IPS DF 6.9 (cell line): ENCODE results near the gene UGDH.
"Not testable (repeated sequence)": the region's sequence is repeated elsewhere in the genome, so short reads cannot be mapped to it uniquely, and the experiment has no call there.

Source experiments
- DNase-seq: peaks from one replicate; pipeline ENCODE4 v3.0.0-alpha.2; 2013; ENCODE audit warnings: low read depth, low spot score
- H3K27ac ChIP-seq: one replicate; pipeline ENCODE4 v1.5.1; 2013; ENCODE audit warnings: low read length, control low read depth
- H3K27me3 ChIP-seq: 2 replicates; pipeline ENCODE4 v1.6.1; 2013; ENCODE audit warnings: mild to moderate bottlenecking, low read length; ENCODE audit not compliant: control insufficient read depth, insufficient read depth
- H3K36me3 ChIP-seq: 2 replicates; pipeline ENCODE4 v1.6.1; 2013; ENCODE audit warnings: low read length; ENCODE audit not compliant: control insufficient read depth, insufficient read depth
- H3K4me1 ChIP-seq: 2 replicates; pipeline ENCODE4 v1.6.1; 2013; ENCODE audit warnings: low read length; ENCODE audit not compliant: control insufficient read depth, insufficient read depth
- H3K4me3 ChIP-seq: 2 replicates; pipeline ENCODE4 v1.5.1; 2013; ENCODE audit warnings: mild to moderate bottlenecking, low read length
- H3K9me3 ChIP-seq: 2 replicates; pipeline ENCODE4 v1.6.1; 2013; ENCODE audit warnings: low read length, inconsistent platforms; ENCODE audit not compliant: control insufficient read depth, insufficient read depth
- WGBS: extraction: QIAGEN DNeasy Blood & Tissue Kit; methylation state at CpG from one replicate; pipeline ENCODE4 v1.1.7; 2013; ENCODE audit warnings: mixed read lengths, missing lambda C conversion rate; ENCODE audit not compliant: insufficient read length, insufficient coverage; 5-methylcytosine and 5-hydroxymethylcytosine counted together

The UGDH gene

DNA sequence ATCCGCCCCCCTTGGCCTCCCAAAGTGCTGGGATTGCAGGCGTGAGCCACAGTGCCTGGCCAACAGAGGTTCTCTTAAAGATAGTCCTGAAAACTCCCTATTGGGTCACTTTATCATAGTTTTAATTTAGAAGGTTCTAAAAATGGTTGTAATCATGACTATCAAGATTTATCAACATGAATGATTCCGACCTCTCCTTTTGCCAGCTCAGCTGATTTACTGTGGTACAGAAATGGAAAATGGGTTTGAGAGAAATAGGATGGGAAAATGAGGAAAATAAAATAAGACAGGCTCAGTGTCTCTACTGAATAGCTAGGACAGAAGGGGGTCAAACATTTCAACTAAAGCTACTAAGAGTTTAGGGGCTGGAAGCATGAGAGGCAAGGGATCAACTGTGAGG, 28.2 kb upstream of the UGDH start:
- H3K9me3 ChIP-seq: no peaks in the 10 kb centered on the region
- DNase-seq: no peak
- no peak overlapping the region for H3K4me3 ChIP-seq
- H3K27me3 ChIP-seq: no peaks in the 10 kb centered on the region
- H3K4me1 ChIP-seq: no peaks in the 10 kb centered on the region
- WGBS: no CpG with 5 or more reads among the region's 3 CpGs
- H3K36me3 ChIP-seq: no peaks in the 10 kb centered on the region
- no peak overlapping the region for H3K27ac ChIP-seq

DNA sequence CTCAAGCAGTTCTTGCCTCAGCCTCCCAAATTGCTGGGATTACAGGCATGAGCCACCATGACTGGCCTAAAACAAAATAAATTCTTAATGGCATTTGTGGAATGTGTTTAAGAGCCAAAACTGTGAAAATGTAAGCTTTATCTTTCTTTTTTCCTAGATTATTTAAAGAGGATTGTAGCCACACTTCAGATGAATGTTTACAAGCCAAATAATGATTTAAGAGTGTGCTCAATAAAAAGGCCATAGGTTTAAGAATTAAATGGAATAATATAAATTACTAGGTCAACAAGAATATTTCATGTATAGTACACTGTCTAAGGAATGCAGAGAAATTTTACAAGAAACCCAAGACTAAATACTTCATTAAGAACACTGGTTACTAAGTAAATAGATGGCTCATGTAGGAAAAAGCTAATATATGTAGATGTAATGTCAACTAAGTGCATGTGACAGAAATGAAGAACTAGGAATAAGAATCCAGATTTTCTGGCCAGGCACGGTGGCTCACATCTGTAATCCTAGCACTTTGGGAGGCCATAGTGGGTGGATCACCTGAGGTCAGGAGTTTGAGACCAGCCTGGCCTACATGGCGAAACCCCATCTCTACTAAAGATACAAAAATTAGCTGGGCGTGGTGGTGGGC, 21.3 kb upstream of the UGDH start:
- DNase-seq: no peak
- H3K27ac ChIP-seq: no peak overlapping the region
- no peaks in the 10 kb centered on the region for H3K27me3 ChIP-seq
- H3K36me3 ChIP-seq: no peaks in the 10 kb centered on the region
- H3K4me1 ChIP-seq: no peaks in the 10 kb centered on the region
- H3K4me3 ChIP-seq: no peak overlapping the region
- no peaks in the 10 kb centered on the region for H3K9me3 ChIP-seq
- WGBS: no CpG with 5 or more reads among the region's 3 CpGs

DNA sequence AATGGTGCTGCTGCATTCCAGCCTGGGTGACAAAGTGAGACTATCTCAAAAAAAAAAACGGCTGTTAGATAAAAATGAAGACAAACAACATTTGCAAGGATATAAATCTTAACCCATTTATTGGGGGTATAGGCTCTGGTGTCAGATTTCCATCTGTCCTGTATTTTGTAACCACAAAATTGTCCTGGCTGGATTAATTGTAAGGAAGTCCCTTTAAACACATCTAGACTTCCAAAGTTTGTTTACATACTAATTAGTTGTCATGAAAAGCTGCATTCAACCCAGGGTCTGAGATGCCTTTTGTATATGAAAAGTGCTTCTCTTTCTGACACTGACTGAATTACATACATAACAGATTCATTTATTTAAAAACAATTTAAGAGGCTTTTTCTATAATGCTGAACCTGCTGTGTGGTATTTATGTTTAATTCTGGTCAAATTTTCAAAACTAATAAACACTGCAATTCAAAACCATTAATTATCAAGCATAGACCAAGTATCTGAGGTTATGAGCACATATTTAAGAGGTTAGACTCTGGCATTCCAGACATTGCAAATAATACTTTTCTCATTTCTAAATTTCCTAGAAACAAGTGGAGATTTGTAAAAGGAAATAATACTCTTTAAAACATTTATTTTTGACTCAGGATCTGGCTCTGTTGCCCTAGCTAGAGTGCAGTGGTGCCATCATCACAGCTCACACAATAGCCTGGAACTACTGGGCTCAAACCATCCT, 17.5 kb upstream of the UGDH start:
- Histone ChIP-seq H3K27me3 (no peaks in the 10 kb centered on the region), H3K27ac (no peak overlapping the region), H3K4me3 (no peak overlapping the region), H3K9me3 (no peaks in the 10 kb centered on the region), H3K4me1 (no peaks in the 10 kb centered on the region; the same call in 1 of the 2 replicates), H3K36me3 (no peaks in the 10 kb centered on the region)
- WGBS: no CpG with 5 or more reads among the region's 1 CpG
- no peak for DNase-seq

GRCh38 chr4:39544080-39544479, 16.8 kb upstream of the UGDH start:
- not testable (repeated sequence) for H3K9me3 ChIP-seq, H3K27me3 ChIP-seq, H3K27ac ChIP-seq, H3K36me3 ChIP-seq, DNase-seq, H3K4me1 ChIP-seq, H3K4me3 ChIP-seq
- WGBS: no CpG with 5 or more reads among the region's 4 CpGs

DNA sequence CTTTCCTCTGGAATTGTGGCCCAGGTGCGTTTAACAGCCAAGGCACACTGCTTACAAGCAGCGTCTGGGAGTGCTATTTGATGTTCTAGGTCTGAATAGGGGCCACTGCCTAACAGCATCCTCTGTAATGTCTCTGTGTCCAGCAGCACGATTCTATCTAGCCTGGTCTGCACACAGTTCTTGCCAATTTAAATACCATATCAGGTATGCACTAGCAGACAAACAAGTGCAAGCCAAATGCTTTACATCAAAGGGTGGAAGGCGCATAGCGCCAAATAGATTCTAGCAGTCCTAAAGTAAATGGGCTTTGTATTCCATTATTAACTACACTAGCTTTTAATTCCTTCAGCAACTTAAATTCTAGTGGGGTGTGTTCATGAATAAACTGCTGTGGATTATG, 15.8 kb upstream of the UGDH start:
- Histone ChIP-seq H3K36me3 (no peaks in the 10 kb centered on the region), H3K4me1 (no peaks in the 10 kb centered on the region; the same call in 1 of the 2 replicates), H3K27me3 (no peaks in the 10 kb centered on the region), H3K9me3 (no peaks in the 10 kb centered on the region), H3K4me3 (no peak overlapping the region), H3K27ac (no peak overlapping the region)
- no peak for DNase-seq
- no CpG with 5 or more reads among the region's 5 CpGs for WGBS

DNA sequence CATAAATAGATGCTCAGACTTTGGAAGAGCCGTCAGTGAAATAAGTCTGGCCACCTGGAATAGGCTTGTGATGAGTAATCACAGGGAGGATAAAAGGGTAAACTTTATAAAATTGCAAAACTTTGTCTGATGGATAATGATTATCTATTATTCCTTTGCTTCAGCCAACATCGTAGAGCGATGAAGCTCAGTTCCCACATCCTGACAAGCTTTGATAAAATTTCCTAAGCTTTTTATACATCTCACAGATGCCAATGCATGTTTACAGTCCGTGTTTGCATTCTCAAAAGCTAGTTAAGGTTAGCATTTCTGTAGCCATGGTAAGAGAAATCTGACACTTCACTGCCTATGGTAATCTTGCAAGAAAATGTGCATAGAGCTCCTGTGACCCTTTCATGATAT, 15.4 kb upstream of the UGDH start:
- no peak overlapping the region for H3K27ac ChIP-seq
- no CpG with 5 or more reads among the region's 4 CpGs for WGBS

GRCh38 chr4:39541987-39542610, 14.9 kb upstream of the UGDH start:
- no peak for DNase-seq
- Histone ChIP-seq H3K36me3 (no peaks in the 10 kb centered on the region), H3K27me3 (no peaks in the 10 kb centered on the region), H3K9me3 (no peaks in the 10 kb centered on the region), H3K4me3 (no peak overlapping the region), H3K4me1 (no peaks in the 10 kb centered on the region; the same call in 1 of the 2 replicates), H3K27ac (no peak overlapping the region)
- no CpG with 5 or more reads among the region's 7 CpGs for WGBS

More for the DNA sequence above, 15.4 kb upstream of the UGDH start:
- Histone ChIP-seq H3K36me3 (no peaks in the 10 kb centered on the region), H3K4me1 (no peaks in the 10 kb centered on the region; the same call in 1 of the 2 replicates), H3K4me3 (no peak overlapping the region), H3K9me3 (no peaks in the 10 kb centered on the region), H3K27me3 (no peaks in the 10 kb centered on the region)
- no peak for DNase-seq

DNA sequence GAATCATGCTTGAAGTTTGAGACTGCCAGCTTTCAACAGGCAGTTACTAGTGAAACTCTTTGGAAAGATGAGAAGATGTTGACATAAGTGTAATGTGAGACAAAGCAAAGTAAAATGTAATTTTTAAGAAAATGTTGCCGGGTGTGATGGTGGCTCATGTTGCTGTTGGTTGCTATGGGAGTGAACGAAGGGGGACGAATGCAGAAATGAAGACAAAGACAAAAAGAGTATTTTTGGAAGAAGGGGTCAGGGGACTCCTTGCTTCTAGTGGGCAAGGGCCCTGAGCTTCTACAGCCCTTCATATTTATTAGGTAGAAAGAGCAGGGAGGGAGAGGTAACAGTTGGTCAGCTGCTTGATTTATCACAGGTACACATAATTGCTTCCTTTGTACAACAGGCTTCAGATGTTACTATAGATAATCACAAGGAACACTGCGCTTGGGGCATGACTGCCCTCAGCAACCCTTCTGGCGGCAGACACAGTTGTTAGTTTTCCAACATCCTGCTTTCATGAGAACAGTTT, 11.9 kb upstream of the UGDH start:
- Histone ChIP-seq H3K36me3 (no peaks in the 10 kb centered on the region), H3K27me3 (no peaks in the 10 kb centered on the region), H3K4me3 (no peak overlapping the region), H3K27ac (no peak overlapping the region), H3K9me3 (no peaks in the 10 kb centered on the region), H3K4me1 (no peaks in the 10 kb centered on the region; the same call in 1 of the 2 replicates)
- DNase-seq: no peak
- no CpG with 5 or more reads among the region's 5 CpGs for WGBS

DNA sequence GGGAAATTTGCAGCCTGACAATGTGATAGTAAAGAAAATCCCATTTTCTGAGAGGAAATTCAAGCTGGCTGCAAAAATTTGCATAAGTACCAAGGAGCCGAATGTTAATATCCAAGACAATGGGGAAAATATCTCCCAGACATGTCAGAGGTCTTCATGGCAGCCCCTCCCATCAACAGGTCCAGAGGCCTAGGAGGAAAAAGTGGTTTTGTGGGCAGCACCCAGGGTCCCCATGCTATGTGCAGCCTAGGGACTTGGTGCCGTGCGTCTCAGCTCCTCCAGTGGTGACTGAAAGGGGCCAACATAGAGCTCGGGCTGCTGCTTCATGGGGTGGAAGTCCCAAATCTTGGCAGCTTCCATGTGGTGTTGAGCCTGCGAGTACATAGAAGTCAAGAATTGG, 6.3 kb upstream of the UGDH start:
- no peak overlapping the region for H3K4me3 ChIP-seq
- peaks cover 4% of the 10 kb centered on the region; the same call in 1 of the 2 replicates for H3K9me3 ChIP-seq
- H3K36me3 ChIP-seq: peaks cover 16% of the 10 kb centered on the region
- no peaks in the 10 kb centered on the region for H3K27me3 ChIP-seq
- WGBS: no CpG with 5 or more reads among the region's 5 CpGs
- H3K4me1 ChIP-seq: no peaks in the 10 kb centered on the region
- no peak overlapping the region for H3K27ac ChIP-seq
- DNase-seq: no peak

DNA sequence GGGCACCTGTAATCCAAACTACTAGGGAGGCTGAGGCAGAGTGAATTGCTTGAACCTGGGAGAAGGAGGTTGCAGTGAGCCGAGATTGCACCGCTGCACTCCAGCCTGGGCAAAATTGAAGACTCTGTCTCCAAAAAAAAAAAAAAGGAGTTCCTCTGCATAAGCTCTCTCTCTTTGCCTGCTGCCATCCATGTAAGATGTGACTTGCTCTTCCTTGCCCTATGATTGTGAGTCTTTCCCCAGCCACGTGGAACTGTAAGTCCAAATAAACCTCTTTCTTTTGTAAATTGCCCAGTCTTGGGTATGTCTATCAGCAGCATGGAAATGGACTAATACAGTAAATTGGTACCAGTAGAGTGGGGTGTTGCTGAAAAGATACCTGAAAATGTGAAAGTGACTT, 5.0 kb upstream of the UGDH start:
- H3K27me3 ChIP-seq, H3K4me1 ChIP-seq, DNase-seq, H3K27ac ChIP-seq, H3K9me3 ChIP-seq, H3K4me3 ChIP-seq: not testable (repeated sequence)
- WGBS: no CpG with 5 or more reads among the region's 3 CpGs
- H3K36me3 ChIP-seq: peaks cover 16% of the 10 kb centered on the region
